A549 (cell line): Measurements from ENCODE around the gene MAN2B2.

Experiments used
- CTCF ChIP-seq: fragments of >200 bp; sonication (Bioruptor Twin); formaldehyde crosslinking; IDR thresholded peaks from 3 replicates; pipeline ENCODE4 v1.5.1; 2016
- HOXA7 ChIP-seq: fragments of 250-450 bp; sonication (Bioruptor Pico); IDR thresholded peaks from 2 replicates; pipeline ENCODE4 v1.5.0; 2020; ENCODE audit warnings: mild to moderate bottlenecking, moderate library complexity
- MAX ChIP-seq: IDR thresholded peaks from 2 replicates; pipeline ENCODE4 v1.6.1; 2012
- MYC ChIP-seq: IDR thresholded peaks from 2 replicates; pipeline ENCODE4 v1.6.1; 2012; ENCODE audit warnings: mild to moderate bottlenecking, inconsistent platforms, low read length, improper control_type of control experiment, borderline replicate concordance
- POLR2A ChIP-seq: IDR thresholded peaks from 2 replicates; pipeline ENCODE4 v1.6.1; 2012; ENCODE audit warnings: mild to moderate bottlenecking, low read length
- RFX5 ChIP-seq: fragments of 450-650 bp; IDR thresholded peaks from 2 replicates; pipeline ENCODE4 v1.7.1; 2014; ENCODE audit warnings: antibody characterized with exemption, mild to moderate bottlenecking, moderate library complexity

DNA sequence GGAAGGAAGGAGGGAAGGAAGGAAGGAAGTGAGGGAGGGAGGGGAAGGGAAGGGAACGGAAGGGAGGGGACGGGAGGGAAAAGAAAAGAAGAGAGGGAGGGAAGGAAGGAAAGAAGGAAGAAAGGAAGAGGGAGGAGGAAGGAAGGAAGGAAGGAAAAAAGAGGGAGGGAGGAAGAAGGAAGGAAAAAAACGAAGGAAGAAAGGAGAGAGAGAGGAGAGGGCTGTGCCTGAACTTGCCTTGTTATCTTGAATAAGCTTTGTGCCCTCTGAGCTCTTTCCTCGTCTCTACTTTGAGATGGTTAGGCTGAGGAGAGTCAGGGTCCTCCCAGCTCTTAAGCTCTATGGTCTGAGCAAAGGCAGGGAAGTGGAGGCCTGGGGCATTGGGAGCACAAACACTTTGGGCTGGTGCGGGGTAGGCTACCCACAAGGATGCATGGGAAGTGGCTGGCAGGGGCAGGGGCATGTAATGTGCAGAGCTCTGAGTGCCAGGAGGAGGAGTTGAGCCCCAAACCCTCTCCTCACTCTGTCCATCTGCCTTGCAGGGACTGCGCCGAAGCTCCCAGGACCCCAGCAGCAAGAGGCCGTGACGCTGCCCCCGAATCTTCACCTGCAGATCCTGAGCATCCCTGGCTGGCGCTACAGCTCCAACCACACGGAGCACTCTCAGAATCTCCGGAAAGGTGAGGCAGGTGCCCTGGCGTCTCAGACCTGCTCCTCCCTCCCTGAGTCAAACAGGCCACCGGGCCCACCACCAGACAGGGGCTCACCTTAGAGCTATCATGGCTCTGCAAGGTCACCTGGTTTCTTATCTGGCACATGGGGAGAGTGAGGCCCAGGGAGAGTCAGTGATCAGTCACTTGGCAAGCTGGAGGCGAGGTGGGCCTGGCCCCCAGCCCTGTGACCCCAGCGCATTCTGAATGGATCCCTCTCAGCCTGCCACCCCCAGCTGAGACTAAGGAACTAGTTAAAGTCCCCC is 39.0 kb downstream of the MAN2B2 start:
- TF ChIP-seq CTCF (no peak), RFX5 (no peak), HOXA7 (CRISPR knock-in tag) (no peak), MYC (no peak), POLR2A (no peak), MAX (no peak)
